Suppressor macrophage treated with lipopolysaccharide for 1 hour (primary cell): ENCODE measurements around the gene PPP1CC.
"Not testable (repeated sequence)": the region's sequence is repeated elsewhere in the genome, so short reads cannot be mapped to it uniquely, and the experiment has no call there.

Experiments
- DNase-seq, 3 donors: peaks; one replicate each; pipeline ENCODE4 v3.0.0-alpha.2; 2020 to 2022

PPP1CC gene

DNA sequence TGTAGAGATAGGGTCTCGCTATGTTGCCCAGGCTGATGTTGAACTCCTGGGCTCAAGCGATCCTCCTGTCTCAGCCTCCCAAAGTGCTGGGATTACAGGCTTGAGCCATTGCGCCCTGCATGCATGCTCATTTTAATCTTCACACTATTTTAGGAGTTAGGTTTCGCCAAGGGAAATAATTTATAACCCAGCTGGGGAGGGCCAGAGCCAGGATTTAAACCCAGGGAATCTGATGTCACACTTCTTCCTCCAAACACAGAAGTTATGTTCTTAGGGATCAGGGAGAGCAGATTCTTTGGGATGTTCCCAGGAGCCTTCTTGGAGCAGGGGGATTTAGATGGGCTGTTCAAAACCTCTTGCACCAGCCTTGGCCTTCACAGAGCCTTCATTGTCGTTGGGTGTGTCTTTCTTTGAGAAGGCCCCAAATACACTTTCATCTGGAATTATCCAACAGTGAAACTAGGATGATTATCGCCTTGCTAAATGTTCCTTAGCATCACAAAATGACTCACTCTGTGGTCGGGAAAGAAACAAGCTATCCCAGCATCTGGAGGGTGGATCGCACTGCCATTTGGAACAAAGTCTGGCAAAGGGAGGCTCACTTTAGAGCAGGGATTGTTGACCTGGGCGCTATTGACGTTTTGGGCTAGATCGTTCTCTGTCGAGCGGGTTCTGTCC is 8.2 kb upstream of the PPP1CC start:
- DNase-seq: no peak

DNA sequence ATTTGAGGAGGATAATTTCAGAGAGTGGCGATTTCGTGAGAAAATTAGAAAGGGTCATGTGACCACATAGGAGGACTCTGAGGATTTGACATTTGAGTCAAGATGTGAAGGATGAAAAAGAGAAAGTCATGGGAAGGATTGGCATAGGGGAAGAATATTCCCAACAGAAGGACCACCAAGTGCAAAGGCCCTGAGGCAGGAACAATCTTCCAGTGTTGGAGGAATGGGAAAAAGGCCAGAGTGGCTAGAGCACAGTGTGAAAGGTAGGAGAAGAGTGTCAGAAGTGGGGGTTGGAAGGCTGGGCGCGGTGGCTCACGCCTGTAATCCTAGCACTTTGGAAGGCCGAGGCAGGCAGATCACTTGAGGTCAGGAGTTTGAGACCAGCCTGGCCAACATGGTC is 3.9 kb upstream of the PPP1CC start:
- no peak for DNase-seq

DNA sequence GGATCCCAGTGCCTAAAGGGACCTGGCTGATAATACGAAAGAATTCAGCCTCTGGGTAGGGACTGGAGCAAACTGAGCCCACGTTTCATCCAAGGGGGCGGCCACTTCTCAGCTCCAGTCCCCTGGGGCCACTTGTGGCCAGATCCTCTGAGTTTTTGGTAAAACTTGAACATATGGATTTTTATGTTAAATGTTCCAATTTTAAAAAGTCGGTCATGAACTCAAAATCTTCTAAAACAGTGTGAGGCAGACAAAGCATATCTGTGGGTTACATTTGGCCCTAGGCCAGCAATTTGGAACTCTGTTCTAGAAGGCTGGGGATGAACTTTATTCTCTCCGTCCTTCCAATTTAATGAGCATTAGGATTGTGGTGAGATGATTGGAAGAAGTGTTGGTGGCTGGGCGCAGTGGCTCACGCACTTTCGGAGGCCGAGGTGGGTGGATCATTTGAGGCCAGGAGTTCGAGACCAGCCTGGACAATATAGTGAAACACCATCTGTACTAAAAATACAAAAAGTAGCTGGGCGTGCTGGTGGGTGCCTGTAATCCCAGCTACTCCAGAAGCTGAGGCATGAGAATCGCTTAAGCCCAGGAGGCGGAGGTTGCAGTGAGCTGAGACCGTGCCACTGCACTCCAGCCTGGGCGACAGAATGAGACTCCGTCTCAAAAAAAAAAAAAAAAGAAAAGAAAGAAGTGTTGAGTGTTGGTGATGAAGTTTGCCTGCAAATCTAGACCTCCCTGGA is 3.0 kb upstream of the PPP1CC start:
- no peak for DNase-seq

DNA sequence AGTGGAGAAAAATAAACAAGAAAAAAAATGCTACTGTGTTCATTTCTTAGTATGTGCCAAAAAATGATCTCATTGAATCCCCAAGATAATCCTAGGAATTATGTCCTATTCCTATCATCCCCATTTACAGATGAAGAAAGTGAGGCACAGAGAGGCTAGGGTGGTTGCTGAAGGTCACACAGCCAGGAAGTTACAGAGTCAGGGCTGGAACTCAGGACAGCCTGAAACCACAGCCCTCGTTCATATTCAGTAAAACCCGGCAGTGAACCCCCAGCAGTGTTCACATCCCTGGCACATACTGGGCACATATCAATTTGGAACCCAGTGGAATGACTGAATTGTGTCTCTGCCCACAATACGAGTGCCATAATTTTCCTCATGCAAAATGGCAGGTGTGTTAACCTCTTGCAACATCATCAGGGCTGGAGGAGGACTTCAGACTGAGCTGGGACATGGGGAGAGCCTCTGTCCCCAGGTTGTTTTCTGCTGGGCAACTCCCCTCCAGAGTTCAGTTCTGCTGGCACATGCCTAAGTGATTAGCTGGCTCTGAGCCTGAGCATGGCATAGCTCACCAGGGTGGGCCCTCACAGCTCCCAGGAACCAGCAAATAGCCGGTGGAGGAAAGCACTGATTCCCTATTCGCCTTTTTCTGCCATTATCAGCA is 2.0 kb upstream of the PPP1CC start:
- DNase-seq: no peak

DNA sequence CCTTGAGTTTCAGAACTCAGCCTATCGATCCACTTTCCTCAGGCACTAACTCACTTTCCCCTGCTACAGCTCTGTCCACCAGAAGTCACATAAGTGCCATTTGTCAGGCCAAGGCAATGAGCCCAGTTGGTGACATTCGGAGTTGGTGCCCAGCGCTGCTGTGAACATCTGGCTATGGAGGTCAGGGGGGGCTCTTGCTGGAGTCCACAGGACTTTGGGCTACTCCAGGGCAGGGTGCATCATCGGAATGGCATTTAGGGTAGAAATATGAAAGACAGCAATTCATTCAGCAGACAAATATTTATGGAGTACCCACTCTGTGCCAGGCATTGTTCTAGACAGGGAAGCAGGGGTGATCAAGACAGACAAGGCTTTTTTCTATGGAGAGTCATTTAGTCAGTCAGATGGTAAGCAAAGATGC is 1.5 kb upstream of the PPP1CC start:
- DNase-seq: no peak

DNA sequence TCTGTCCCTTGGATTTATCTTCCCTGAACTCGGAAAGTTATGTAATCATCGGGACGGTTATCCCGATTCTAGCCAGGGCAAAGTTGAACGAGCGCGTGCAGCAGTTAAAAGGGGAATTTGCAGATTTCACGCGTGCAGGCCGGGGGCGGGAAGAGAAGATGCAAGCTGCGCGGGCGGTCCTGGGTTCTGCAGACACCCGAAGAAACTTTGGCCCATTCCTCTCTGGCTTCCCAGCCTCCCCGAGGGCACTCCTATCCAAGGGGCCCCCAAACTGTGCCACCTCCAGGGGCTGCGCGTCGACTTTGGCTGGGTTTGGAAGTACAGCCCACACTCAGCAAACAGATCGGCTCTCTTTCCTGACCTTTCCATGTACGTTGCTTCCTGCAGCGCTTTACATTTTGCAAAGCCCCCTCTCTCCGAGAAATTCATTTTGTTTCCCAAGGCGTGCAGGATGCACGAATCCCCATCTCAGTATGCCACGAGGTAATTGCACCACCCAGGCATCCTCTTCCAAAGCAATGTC is 941 bp upstream of the PPP1CC start:
- DNase-seq: peak; percentile 79 to 87 (median 86)

DNA sequence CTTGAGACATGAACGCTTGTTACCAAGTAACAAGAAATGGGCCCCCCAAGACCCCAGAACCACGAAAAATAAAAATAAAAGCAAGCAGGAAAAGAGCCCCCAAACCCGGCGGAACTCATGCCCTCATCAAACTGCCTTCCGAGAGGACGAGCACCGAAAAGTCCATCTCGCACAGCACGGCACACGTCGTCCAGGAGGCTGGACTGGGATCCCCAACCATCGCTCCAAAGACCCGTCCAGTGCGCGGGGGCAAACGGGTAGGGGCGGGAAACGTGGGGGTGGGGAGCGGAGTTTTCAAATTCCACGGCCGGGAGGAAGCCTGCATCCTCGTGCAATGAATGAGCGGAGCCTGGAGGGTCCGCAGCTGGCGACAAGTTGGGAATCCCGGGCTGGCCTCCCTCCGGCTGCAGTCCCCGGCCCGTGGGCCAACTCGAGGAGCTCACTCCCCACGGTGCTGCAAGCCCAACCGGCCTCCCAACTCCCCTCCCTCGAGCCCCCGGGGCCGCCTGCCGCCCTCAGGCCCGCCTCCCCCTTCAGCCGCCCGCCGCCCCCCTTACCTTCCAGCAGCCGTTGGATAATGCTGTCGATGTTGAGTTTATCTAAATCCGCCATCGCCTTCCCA is 484 bp downstream of the PPP1CC start:
- DNase-seq: peak; percentile 24 to 38 (median 38)

DNA sequence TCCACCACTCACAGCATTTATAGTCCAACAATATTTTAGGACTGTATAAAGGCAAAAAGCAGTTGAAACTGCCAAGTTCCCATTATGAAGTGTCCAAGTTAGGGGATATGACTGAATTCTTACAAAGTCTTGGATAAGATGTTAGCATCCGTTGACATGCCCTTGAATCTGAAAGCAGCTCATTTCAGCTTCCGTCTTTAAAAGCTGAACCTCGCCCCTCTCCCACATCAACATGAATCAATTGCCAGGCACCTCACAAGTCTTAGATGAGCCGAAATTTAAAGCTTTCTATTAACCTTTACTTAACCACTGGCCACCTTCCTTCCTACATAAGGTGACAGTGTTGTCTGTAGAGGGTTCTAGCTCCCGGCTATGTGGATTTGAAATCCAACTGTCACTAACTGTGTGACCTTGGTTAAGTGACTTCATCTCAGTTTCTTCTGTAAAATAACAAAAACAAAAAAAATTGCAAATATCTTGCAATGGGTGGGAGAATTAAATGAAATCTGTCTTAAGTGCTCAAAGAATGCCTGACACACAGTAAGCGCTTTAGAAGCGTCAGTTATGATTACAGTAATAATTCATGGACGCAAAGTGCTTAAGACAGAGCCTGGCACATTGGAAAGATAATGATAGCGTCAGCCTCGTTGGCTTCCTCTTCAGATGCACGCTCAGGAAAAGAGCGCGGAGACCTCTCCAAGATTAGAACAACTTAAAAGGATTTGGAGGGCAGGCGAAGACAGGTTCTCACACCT is 1.2 kb downstream of the PPP1CC start:
- peak; percentile 62 to 71 (median 65) for DNase-seq

DNA sequence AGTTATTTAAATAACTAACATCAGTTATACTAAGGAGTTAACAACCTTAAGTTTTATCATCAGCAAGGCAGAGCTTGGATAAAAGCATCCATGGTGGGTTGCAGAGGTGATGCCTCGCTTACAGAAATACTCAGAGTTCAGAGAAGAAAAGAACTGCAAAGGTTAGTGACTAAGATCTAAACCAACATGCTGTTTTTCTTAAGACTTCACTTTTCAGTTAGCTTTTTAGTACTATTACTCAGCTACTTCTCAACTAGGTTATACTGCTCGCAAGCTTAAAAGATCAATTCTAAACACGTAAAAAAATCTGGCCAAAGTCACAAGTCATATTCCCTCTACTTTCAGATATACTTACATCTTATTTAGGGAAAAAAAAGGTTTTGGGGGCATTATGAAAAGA is 2.8 kb downstream of the PPP1CC start:
- DNase-seq: no peak

DNA sequence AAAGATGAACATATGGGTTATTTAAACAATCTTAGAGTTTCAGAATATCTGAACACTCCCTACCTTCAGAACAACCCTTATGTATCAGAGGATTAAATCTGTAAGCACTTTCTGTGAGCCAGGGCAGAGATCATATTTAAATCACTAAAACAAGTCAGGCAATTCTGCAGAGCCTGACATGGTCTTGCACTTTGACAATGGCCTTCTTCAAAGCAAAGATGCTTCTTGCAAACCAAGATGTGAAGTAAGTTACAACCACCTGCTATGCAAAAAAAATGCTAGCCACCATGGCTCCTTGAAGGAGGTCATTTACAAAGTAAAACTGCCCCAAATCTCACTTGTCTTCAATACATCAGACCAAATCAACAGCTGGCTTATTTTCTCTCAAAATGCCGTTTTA is 3.2 kb downstream of the PPP1CC start:
- DNase-seq: no peak

DNA sequence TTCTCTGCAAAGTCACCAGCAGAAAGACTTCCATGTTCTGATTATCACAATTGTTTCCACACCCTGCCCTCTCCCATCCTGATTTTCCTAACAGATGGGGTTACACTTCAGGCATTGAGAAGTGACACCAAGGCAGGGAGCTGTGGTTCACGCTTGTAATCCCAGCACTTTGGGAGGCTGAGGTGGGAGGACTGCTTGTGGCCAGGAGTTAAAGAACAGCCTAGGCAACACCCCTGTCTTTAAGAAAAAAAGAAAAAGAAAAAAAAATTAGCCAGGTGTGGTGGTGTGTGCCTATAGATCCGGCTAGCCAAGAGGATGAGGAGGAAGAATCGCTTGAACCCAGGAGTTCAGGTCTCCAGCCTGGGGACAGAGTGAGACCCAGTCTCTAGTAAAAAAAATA is 5.2 kb downstream of the PPP1CC start:
- DNase-seq: no peak

DNA sequence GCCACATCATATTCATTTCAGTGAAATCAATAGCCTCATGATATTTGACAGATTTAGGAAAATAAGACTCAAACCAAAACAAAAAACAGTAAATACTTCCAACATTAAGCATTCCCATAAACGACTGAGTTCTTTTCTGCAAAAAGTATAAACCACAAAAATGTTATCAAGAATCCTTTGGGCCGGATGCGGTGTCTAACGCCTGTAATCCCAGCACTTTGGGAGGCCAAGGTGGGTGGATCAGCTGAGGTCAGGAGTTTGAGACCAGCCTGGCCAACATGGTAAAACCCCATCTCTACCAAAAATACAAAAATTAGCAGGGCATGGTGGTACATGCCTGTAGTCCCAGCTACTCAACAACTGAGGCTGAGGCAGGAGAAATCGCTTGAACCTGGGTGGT is 5.7 kb downstream of the PPP1CC start:
- DNase-seq: not testable (repeated sequence)

DNA sequence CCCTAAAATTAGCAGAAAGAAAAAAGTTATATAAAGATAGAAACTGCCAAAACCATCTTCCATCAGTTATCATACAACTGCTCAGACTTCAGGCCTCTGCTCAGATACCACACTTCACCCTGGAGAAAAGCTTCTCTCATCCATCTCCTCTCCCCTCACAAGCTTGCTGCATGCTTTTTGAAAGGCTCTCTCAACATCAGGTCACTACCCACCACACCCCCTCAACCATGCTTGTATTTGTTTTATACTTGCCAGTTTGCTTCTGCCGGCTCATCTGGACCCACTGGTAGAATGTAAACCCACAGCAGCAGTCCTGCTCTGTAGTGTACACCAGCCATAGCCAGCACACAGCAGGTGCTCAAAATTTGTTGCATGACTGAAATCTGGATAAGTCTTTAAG is 8.8 kb downstream of the PPP1CC start:
- DNase-seq: no peak

DNA sequence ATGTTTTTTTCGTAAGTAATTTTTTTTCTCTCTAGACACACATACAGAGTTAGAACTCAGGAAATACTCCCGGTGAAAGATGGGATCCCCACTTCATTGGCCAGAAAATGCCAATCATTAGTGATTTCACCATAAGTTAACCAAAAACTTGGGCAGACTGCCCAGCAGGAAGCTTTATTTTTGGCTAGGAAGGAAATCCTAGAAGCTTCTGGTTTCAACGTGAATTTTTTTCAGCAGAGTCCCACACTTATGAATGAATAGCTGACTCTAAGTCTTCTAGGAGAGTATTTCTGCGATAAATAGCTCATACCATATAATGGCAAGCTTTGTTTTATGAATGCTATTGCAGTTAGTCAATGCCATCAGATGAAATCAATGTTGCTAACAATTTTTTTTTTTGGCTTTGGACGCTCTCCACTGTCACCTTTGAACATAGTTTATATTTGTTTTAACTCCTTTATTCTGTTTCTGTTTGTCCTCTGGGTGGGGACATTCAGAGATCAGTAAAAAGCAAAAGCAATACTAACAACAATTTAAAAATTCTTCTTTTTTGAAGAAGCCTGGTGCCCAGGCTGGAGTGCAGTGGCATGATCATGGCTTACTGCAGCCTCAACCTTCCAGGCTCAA is 9.5 kb downstream of the PPP1CC start:
- no peak for DNase-seq

DNA sequence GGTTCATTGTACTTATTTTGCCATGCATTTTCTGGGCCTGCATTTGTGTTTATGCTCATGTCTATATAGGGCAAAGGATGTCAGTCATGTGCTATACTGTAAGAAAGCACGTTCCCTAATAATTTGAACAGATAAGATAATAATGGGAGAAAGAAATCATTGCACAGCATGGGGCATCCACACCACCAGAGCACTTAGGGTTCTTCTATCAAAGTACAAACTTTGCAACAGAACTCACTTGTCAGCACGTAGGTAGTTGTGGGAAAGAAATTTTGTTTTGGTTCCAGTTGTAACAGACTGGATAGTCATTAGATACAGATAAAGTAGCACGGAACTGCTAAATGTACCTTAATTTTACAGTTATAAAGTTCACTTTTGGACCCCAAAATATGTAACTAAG is 10.1 kb downstream of the PPP1CC start:
- no peak for DNase-seq

DNA sequence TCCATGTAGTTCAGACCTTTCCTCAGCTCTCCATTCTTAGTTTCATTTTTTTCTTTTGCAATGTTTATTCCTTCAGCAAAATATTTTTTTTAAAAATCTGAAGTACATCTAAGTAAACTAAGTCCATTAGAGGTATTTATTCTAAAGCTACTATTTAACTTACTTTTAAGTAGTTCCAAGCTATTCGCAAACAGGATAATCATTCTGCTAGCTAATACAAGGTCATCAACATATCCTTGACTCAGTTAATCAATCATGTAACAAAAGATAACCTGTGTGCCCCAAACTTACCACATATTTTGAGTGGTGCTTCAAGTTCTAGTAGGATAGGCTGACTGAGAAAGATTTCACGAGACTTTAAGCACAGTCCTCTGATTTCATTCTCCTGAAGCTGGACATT is 11.2 kb downstream of the PPP1CC start:
- DNase-seq: no peak

DNA sequence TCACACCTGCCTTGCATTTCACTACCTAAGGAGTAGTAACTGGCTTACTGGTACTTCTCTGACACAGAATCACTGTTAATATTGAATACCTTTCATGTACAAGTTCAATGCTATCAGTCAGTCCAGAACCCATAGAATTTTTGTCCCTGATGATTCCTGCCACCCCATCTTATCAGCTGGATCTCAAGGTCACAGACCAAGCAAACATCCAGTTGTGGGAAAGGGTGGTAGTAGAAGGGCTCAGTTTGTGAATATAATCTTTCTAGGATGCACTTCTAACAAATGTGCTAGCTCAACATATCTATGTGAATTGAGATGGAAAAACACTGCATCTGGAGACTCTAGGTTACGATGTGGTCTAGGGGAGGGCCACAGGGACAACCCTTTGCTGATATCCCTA is 14.1 kb downstream of the PPP1CC start:
- DNase-seq: no peak

DNA sequence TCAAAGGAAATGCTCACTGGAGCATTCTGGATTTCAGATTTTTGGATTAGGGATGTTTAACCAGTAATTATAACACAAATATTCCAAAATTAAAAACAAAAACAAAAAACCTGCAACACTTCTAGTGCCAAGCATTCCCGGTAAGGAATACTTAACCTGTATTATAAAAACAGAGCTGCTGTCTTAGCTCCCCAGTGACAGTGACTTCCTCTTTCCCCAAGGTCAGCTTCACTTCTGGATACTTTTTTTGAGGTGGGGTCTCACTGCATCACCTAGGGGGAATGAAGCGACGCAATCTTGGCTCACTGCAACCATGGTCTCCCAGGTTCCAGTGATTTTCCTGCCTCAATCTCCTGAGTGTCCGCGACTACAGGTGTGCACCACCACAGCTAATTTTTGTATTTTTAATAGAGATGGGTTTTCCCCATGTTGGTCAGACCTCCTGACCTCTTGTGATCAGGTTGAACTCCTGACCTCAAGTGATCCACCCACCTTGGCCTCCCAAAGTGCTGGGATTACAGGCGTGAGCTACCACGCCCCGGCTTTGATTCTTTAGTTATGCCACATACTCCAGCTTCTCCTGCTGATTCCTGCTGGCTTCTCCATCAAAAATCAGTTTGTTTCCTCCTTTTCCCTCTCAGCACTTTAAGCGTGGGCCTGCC is 15.9 kb downstream of the PPP1CC start:
- no peak for DNase-seq

DNA sequence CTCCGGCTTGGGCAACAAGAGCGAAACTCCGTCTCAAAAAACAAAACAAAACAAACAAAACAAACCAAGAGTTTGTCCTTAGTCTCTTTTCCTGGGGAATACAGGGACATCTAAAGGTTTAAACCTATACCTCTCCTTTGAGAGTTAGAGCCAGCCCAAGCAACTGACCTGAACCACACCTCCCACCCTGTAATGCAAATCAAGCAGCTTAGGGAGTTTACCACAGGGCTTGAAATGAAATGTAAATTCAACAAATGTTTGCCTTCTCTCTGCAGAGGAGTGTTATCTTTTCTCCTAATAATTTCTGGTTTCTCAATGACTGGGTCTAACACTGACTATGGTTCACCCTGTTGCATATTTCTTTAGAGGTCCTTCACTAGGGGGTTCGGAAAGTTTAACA is 16.7 kb downstream of the PPP1CC start:
- DNase-seq: no peak

DNA sequence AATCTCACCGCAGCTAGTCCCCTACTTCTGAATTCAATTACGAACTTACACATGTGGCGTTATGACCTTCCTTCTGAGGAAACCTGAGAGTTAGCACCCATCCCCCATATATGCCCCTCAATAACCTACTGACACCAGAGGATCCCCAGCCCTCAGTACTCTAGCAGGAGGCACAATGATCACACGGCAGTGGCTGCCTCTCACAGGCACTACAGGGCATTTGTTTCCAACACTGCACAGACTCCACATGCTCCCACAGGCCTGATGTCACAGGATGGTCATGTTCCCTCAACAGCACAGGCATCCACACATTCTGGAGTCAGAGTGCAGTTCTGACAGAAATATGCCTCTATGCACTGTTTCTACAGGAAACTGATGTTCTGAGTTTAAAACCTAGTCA is 17.4 kb downstream of the PPP1CC start:
- DNase-seq: no peak

DNA sequence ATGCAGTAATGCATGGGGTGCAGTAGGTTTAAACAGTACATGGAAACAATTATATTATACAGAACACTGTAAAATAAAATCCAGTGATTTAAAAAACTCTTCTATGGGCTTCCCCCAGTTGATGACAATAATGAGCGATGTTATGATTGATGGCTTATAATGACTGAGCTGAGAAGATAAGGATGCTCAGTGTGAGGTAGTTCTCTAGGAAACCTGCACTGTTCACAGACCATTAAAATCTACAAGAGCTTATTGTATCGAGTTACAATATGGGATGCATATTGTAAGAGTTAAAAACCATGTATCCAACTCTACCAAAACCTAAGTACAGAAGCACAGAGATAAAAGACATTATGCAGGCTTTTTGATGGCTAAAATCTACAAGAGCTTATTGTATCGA is 19.8 kb downstream of the PPP1CC start:
- DNase-seq: not testable (repeated sequence)

DNA sequence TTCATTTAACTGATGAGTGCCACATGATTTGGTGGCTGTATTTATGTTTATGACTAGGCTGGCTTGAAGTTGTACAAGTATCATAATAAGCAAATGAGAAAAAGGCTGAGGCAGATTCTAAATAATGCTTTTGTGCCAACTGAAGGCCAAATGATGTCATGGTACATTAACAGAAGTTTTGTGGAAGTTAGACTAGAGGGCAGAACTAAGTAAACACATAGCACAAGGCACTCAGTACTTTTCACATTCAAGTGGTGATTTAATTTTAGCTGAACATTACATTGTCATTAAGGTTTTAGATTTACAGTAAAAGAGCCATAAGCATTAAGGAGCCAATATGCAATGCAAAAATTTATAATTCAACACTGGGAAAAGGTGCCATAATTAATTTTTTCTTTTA is 21.1 kb downstream of the PPP1CC start:
- peak in 1 of 3 donors; percentile 25 for DNase-seq
